G401 (cell line): ENCODE measurements around the gene LRRC8D. TPM values are rescaled to one million over a fixed set of nuclear protein-coding genes. Genes with fewer than 3 reads are reported as not detected.
A peak's percentile ranks its signal among the peaks of the same experiment; 100 is the strongest.

ENCODE experiments used
- DNase-seq: peaks from one replicate; pipeline ENCODE4 v3.0.0-alpha.2; 2015; ENCODE audit warnings: low spot score
- in situ Hi-C: cut with HindIII; loops from 2 replicates; pipeline ENCODE4 v1.10.0; 2016; ENCODE audit warnings: low sequenced_read_pairs, mixed read lengths
- total RNA-seq: library from RNA; depleted of rRNA; stranded (reverse); fragments of >200 nt; shearing (Covaris generic); gene quantifications from 2 replicates; pipeline ENCODE4 v1.2.3, GENCODE V29; 2014

The LRRC8D gene
- total RNA-seq, 1 experiment from 2014 or later: 57.1 TPM

DNA sequence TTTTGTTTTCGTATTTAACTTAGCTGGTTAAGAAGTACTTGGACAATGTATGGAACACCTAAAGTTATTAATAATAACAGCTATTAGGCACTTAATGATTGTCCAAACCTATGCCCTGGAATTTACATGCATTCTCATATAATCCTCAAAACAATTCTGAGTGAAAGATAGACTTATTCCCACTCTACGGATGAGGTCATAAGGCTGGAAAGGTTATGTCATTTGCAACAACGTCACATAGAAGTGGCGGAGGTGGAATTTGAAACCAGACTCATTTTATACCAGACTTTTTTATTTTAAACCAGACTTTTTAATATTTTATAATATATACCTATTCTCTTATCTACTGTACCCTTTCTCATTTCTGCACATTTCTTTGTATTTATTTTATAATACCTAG is 8.4 kb downstream of the LRRC8D start:
- no peak for DNase-seq
- in situ Hi-C loops: no loop called here

DNA sequence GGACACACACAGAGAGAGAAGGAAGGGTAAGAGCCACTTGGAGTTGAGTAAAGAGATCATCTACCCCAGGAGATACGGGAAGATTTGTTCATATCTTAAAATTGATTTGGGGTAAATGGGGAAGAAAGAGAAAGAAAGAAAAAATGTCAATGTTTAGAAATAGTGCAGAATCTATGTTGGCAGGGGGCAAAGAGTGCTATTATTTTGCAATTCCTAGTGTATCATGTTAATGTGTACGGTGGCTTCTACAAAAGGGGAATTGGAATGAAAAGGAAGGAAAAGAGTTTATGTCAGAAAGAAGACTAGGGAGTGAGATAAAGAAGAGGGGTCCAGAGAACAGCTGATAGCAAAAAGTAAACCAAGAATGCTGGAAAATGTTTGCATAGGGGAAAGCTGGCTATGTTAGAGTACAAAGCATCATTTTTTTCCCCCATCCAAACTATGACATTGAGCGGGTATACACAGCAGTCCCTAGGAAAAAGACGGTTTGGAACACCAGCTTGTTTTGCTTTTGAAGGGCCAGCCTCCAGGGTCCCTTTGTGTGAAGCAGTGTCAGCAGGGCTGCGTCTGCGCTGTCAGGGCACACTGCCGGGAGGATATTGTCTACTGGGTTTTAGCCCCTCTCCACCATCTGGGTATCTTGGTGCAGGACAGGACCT is 10.8 kb downstream of the LRRC8D start:
- no peak for DNase-seq
- in situ Hi-C loops: no loop called here

- in situ Hi-C loops: no loop called here
- no peak for DNase-seq
These were observed 11.8 kb downstream of the LRRC8D start for GRCh38 chr1:89832496-89833127.

- no peak for DNase-seq
- in situ Hi-C loops: no loop called here
These were observed 12.6 kb downstream of the LRRC8D start for GRCh38 chr1:89833183-89834082.

GRCh38 chr1:89834083-89834704 is 13.4 kb downstream of the LRRC8D start:
- DNase-seq: no peak
- in situ Hi-C loops: no loop called here

- in situ Hi-C loops: no loop called here
- DNase-seq: no peak
These were observed 15.6 kb downstream of the LRRC8D start for GRCh38 chr1:89836252-89837035.

DNA sequence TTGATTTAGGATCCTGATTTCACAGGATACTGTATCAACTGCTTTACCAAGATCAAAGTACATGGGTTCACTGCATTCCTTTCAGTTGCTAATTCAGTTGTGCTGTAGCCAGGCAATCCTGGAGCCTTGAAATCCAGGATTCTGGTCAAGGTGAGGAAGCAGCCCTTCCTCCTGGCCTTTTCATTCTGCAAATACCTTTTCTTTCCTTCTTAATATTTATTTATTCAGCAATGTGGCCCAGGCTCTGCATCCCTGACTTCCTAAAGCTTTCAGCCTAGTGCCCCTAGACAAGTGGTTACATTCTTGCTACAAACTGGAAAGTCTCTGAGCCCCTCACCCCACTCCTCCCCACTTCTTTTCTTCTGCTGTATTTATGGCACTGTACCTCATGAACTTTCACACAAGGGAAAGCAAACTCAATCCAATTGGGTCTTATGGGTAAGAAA is 16.2 kb downstream of the LRRC8D start:
- in situ Hi-C loops: no loop called here
- no peak for DNase-seq

GRCh38 chr1:89837510-89837909 is 16.7 kb downstream of the LRRC8D start:
- in situ Hi-C loops: no loop called here
- DNase-seq: no peak

DNA sequence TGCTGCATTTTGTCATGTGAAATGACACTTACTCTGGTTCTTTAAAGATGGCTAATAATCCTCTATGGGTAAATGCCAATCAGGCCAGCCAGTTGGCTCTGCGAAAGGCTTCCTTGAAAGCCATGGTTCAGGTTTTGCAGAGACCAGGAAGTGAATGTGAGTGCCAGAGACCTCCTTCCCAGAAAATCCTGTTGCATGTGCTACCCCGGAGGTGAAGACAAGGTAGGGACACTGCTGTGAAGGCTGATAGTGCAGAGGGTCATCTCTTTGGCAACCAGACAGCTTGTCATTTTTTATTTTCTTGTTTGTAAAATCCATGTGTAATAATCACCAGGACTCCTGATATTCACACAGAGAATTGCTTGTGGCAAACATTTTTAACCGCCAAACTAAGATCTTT is 18.7 kb downstream of the LRRC8D start:
- DNase-seq: no peak
- in situ Hi-C loops: no loop called here

GRCh38 chr1:89841507-89841906 is 20.7 kb downstream of the LRRC8D start:
- in situ Hi-C loops: no loop called here
- no peak for DNase-seq

DNA sequence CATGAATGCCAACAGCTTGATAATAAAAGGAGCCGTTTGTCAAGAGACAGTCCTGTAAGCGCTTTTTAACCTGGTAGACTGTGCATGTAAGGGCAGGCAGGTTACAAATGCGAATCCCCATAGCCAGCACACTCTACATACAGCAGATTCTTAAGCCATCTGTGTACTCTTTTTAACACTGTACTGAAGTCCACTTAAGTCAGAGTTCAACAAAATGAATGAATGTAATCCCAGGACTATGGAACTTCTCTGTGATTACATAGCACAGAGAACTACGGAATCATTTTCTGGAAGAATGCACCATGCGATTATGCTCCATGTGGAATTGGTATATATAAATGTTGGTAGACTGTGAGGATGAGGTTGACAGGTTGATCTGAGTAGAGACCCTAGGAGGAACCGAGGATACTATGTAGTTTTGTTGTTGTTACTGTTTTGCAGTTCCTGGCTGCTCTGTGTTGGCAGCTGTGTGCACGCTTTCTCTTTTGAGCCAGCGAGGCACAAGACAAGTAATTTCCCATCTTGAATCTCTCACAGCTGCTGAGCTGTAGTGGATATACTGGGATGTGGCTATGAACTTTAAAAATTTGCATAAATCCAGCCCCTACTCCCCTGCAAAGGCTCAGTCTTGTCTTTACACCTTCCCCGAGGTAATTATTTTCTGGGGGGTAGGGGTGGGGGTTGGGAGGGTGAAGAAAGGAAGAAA is 21.9 kb downstream of the LRRC8D start:
- in situ Hi-C loops: no loop called here
- DNase-seq: no peak

DNA sequence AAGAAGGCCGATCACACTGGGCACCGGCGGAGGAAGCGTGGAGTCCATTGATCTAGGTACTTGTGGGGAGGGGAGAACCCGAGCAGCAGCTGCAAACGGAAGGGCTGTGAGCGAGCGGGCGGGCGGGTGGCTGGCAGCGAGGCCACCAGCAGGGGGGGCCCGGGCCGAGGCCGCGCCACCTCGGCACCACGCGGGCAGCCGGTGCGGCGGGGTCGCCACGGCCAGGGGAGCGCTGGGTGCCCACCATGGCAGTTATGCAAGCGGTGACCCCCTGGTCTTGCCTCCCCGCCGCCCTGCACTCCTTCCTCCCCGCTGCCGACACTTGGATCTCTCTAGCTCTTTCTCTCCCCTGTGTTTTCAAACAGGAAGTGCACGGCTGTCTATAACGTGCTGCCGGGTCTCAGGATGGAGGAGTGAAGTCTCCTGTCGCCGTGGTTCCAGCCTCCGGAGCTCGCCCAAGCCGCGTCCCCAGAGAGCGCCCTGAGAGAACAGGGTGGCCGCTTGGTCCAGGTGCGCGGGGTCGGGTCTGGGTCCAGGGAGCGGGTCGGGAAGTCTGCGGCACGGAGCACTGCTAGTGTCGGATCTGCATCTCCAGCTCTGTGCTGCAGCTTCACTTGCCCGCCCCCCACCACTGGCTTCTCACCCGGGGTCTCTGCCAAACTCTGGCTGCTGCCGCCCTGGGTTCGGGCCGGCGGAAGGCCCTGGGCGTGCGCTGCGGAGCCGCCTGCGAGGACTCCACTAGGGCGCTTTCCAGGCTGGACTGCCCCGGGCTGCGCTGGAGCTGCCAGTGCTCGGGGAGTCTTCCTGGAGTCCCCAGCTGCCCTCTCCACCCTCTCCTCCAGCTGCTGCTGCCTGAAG is 22.7 kb downstream of the LRRC8D start:
- in situ Hi-C loops: no loop called here
- DNase-seq: peak; percentile 58

- in situ Hi-C loops: no loop called here
- no peak for DNase-seq
These were observed 23.5 kb downstream of the LRRC8D start for GRCh38 chr1:89844241-89844807.

- DNase-seq: no peak
- in situ Hi-C loops: no loop called here
These were observed 24.0 kb downstream of the LRRC8D start for GRCh38 chr1:89844860-89845259.

GRCh38 chr1:89847191-89847729 is 26.4 kb downstream of the LRRC8D start:
- in situ Hi-C loops: no loop called here

DNA sequence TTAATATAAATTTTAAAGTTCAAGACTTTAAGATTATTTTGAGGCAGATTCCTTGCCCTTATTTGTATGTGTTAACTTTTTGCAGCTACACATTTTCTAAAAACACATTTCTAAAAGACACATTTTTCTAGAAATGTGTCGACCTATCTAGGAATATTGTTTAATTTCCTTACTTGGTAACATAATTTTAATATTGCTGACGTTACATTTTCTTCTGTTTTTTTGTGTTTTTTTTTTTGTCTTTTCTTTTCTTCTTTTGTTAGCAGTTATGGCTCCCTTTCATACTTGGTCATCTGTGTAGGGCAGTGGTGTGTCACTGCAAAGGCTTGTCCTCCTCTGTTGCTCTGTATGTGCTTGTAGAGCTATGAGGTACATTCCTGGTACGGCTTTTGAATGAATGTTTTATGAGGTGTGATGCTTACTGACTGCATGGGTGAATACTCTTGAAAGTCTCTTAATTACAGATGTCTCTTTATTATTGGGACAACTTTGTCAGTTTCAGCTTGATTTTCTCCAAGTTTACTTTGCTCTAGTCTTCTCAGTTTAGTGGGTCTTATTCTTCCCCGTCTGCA is 30.1 kb downstream of the LRRC8D start:
- no peak for DNase-seq
- in situ Hi-C loops: no loop called here

More at GRCh38 chr1:89847191-89847729, 26.4 kb downstream of the LRRC8D start:
- DNase-seq: no peak

DNA sequence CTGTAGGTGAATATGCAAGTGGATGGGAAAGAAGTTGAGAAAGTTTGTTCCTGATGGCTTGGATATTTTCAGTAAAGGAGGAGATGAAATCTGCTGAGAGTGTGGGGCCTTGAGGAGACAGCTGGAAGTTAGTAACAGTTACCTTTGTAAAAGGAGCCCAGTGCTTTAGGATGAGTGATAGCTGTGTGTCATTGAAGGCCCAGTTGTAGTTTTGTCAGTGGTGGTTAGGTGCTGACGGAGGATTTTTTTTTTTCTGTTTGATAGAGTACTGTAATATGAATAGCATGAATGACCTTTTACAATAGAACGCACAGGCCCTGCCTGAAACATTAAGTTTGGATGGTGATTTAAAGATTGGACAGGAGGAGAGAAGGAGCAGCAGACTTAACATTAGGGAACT is 33.3 kb downstream of the LRRC8D start:
- DNase-seq: no peak
- in situ Hi-C loops: no loop called here
